H9 (cell line): ENCODE results near the gene SYT2. TPM values are rescaled to one million over a fixed set of nuclear protein-coding genes. Genes with fewer than 3 reads are reported as not detected.

Experiments
- DNase-seq: peaks from one replicate; pipeline ENCODE4 v3.0.0-alpha.2; 2017
- H2AFZ ChIP-seq: one replicate; pipeline ENCODE4 v1.6.1; 2013; ENCODE audit warnings: mild to moderate bottlenecking, low read length, control low read depth, moderate library complexity
- H2AK5ac ChIP-seq: 2 replicates; pipeline ENCODE4 v1.6.1; 2013; ENCODE audit warnings: low read length, control low read depth, mixed read lengths; ENCODE audit not compliant: insufficient read length
- H2BK120ac ChIP-seq: one replicate; pipeline ENCODE4 v1.6.1; 2013; ENCODE audit warnings: low read depth, mild to moderate bottlenecking, low read length, control low read depth, inconsistent platforms; ENCODE audit not compliant: poor library complexity, severe bottlenecking
- H2BK12ac ChIP-seq: 2 replicates; pipeline ENCODE4 v1.6.1; 2013; ENCODE audit warnings: low read length, control low read depth, mixed read lengths, low read depth; ENCODE audit not compliant: insufficient read length
- H2BK15ac ChIP-seq: 2 replicates; pipeline ENCODE4 v1.6.1; 2013; ENCODE audit warnings: low read depth, low read length, control low read depth
- H2BK20ac ChIP-seq: one replicate; pipeline ENCODE4 v1.6.1; 2013; ENCODE audit warnings: low read depth, mild to moderate bottlenecking, low read length, control low read depth, inconsistent platforms; ENCODE audit not compliant: poor library complexity, severe bottlenecking
- H2BK5ac ChIP-seq: 2 replicates; pipeline ENCODE4 v1.6.1; 2013; ENCODE audit warnings: low read length, control low read depth, mixed read lengths; ENCODE audit not compliant: insufficient read length
- H3K14ac ChIP-seq: 2 replicates; pipeline ENCODE4 v1.6.1; 2013; ENCODE audit warnings: low read length, control low read depth; ENCODE audit not compliant: insufficient read depth
- H3K18ac ChIP-seq: 2 replicates; pipeline ENCODE4 v1.6.1; 2013; ENCODE audit warnings: low read depth, mild to moderate bottlenecking, mixed read lengths, low read length, control low read depth; ENCODE audit not compliant: insufficient read length
- H3K23ac ChIP-seq: 2 replicates; pipeline ENCODE4 v1.6.1; 2013; ENCODE audit warnings: low read length, control low read depth, mixed read lengths, low read depth; ENCODE audit not compliant: insufficient read length
- H3K23me2 ChIP-seq: 2 replicates; pipeline ENCODE4 v1.6.1; 2013; ENCODE audit warnings: low read depth, mild to moderate bottlenecking, mixed read lengths, low read length, control low read depth; ENCODE audit not compliant: insufficient read length, poor library complexity, severe bottlenecking
- H3K27ac ChIP-seq: 2 replicates; pipeline ENCODE4 v1.5.1; 2013; ENCODE audit warnings: low read length, control low read depth, mixed read lengths, low read depth; ENCODE audit not compliant: insufficient read length
- H3K27me3 ChIP-seq: 2 replicates; pipeline ENCODE4 v1.6.1; 2013; ENCODE audit warnings: low read length, control low read depth, inconsistent platforms; ENCODE audit not compliant: insufficient read depth
- H3K4ac ChIP-seq: 2 replicates; pipeline ENCODE4 v1.6.1; 2013; ENCODE audit warnings: low read depth, mild to moderate bottlenecking, control low read depth, inconsistent platforms, low read length, moderate library complexity
- H3K4me1 ChIP-seq: 2 replicates; pipeline ENCODE4 v1.6.1; 2013; ENCODE audit warnings: low read length, control low read depth, inconsistent platforms; ENCODE audit not compliant: insufficient read depth
- H3K4me2 ChIP-seq: 2 replicates; pipeline ENCODE4 v1.6.1; 2013; ENCODE audit warnings: low read length, control low read depth, mixed read lengths; ENCODE audit not compliant: insufficient read length, insufficient read depth
- H3K56ac ChIP-seq: 2 replicates; pipeline ENCODE4 v1.6.1; 2013; ENCODE audit warnings: low read depth, mild to moderate bottlenecking, mixed read lengths, low read length, control low read depth; ENCODE audit not compliant: insufficient read length
- H3K79me1 ChIP-seq: 2 replicates; pipeline ENCODE4 v1.6.1; 2013; ENCODE audit warnings: low read depth, mild to moderate bottlenecking, moderate library complexity, low read length, control low read depth, inconsistent platforms; ENCODE audit not compliant: insufficient read depth, poor library complexity, severe bottlenecking
- H3K79me2 ChIP-seq: 2 replicates; pipeline ENCODE4 v1.6.1; 2013; ENCODE audit warnings: low read length, control low read depth, inconsistent platforms; ENCODE audit not compliant: insufficient read depth
- H3K9ac ChIP-seq: 2 replicates; pipeline ENCODE4 v1.6.1; 2013; ENCODE audit warnings: low read length, control low read depth, mixed read lengths; ENCODE audit not compliant: insufficient read length; ENCODE audit errors: extremely low read depth
- H3K9me3 ChIP-seq: one replicate; pipeline ENCODE4 v1.6.1; 2013; ENCODE audit warnings: low read depth, low read length, inconsistent platforms; ENCODE audit not compliant: control insufficient read depth
- H3T11ph ChIP-seq: one replicate; pipeline ENCODE4 v1.6.1; 2013; ENCODE audit warnings: mild to moderate bottlenecking, low read length, control low read depth, inconsistent platforms
- H4K20me1 ChIP-seq: one replicate; pipeline ENCODE4 v1.6.1; 2013; ENCODE audit not compliant: control insufficient read depth, insufficient read length, insufficient read depth
- H4K5ac ChIP-seq: 2 replicates; pipeline ENCODE4 v1.6.1; 2013; ENCODE audit warnings: low read depth, mild to moderate bottlenecking, mixed read lengths, low read length, control low read depth; ENCODE audit not compliant: insufficient read length
- H4K8ac ChIP-seq: replicated peaks from 2 replicates; pipeline ENCODE4 v1.6.1; 2013; ENCODE audit warnings: low read length, control low read depth, mixed read lengths, low read depth; ENCODE audit not compliant: insufficient read length
- H4K91ac ChIP-seq: 2 replicates; pipeline ENCODE4 v1.6.1; 2013; ENCODE audit warnings: low read depth, mild to moderate bottlenecking, moderate library complexity, mixed read lengths, low read length, control low read depth; ENCODE audit not compliant: insufficient read length
- H3K27ac Mint-ChIP-seq, 3 experiments: 2 replicates in 2 of 3; 3 replicates in 1 of 3; pipeline ENCODE4 v1.8.0; 2020 to 2021; ENCODE audit warnings: mixed read lengths in 3 of 3, mild to moderate bottlenecking in 1 of 3, moderate library complexity in 1 of 3
- H3K27me3 Mint-ChIP-seq: 2 replicates; pipeline ENCODE4 v1.8.0; 2021; ENCODE audit warnings: low read depth, mild to moderate bottlenecking, moderate library complexity, mixed read lengths
- H3K36me3 Mint-ChIP-seq, 3 experiments: 2 replicates in 2 of 3; 3 replicates in 1 of 3; pipeline ENCODE4 v1.8.0; 2020 to 2021; ENCODE audit warnings: low read depth in 3 of 3, mixed read lengths in 3 of 3; ENCODE audit not compliant: insufficient read depth in 1 of 3
- H3K4me1 Mint-ChIP-seq, 2 experiments: 2 replicates each; pipeline ENCODE4 v1.8.0; 2020; ENCODE audit warnings: mixed read lengths in 2 of 2
- H3K4me3 Mint-ChIP-seq, 2 experiments: 2 replicates in 1 of 2; 3 replicates in 1 of 2; pipeline ENCODE4 v1.8.0; 2020 to 2021; ENCODE audit warnings: mild to moderate bottlenecking in 2 of 2, mixed read lengths in 2 of 2, moderate library complexity in 1 of 2
- H3K9me3 Mint-ChIP-seq, 2 experiments: 2 replicates in 1 of 2; 3 replicates in 1 of 2; pipeline ENCODE4 v1.8.0; 2020; ENCODE audit warnings: mild to moderate bottlenecking in 2 of 2, mixed read lengths in 2 of 2, moderate library complexity in 1 of 2
- WGBS: extraction: QIAGEN DNeasy Blood & Tissue Kit; methylation state at CpG from one replicate; pipeline ENCODE4 v1.1.7; 2013; ENCODE audit warnings: missing lambda C conversion rate, low lambda C conversion rate, mixed read lengths; ENCODE audit not compliant: insufficient read length; ENCODE audit errors: extremely low coverage; 5-methylcytosine and 5-hydroxymethylcytosine counted together
- total RNA-seq: library from RNA; stranded (reverse); gene quantifications from 2 replicates; pipeline ENCODE4 v1.2.1, GENCODE V29; 2021
- TF ChIP-seq, protein P1 (sequence below): fragments of 200-600 bp; sonication (generic); conservative IDR thresholded peaks from 3 replicates; pipeline ENCODE4 v1.8.0; 2021; ENCODE audit warnings: antibody characterized with exemption, mild to moderate bottlenecking

The SYT2 gene
- total RNA-seq, 1 experiment from 2014 or later = 3.3 TPM

DNA sequence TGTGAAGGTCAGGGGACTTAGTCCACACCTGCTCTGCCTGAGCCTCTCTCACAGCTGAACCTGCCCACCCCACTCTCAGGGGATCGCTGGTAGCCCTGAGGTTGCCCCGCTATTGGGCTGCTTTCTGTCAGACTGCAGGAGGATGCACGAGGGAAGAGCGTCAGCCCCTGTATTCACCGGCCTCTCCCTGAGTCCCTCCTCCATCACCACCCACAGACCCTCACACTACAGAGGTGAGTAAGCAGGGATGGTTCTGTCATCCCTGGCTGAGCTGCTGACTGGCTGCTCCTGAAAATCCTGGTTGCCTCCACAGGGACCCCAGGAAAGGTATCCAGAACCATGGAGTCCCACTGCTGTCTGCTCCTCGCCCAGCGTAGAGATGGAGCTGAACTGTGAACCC, 118.7 kb downstream of the SYT2 start:
- Histone ChIP-seq H3K9me3 (no peaks in the 10 kb centered on the region), H4K20me1 (no peaks in the 10 kb centered on the region), H3K14ac (no peak overlapping the region; the same call in 1 of the 2 replicates), H2BK5ac (no peak overlapping the region), H4K91ac (no peak overlapping the region), H3K4ac (no peak overlapping the region), H3K9ac (no peak overlapping the region), H3K27ac (no peak overlapping the region), H3K4me1 (no peaks in the 10 kb centered on the region), H4K8ac (no peak overlapping the region), H3K79me1 (no peaks in the 10 kb centered on the region), H3T11ph (no peak overlapping the region), H3K23ac (no peak overlapping the region), H3K79me2 (no peaks in the 10 kb centered on the region), H3K23me2 (no peaks in the 10 kb centered on the region), H2BK120ac (no peak overlapping the region), H4K5ac (no peak overlapping the region), H2BK15ac (no peak overlapping the region), H3K27me3 (no peaks in the 10 kb centered on the region), H3K4me2 (no peak overlapping the region), H2AFZ (no peak overlapping the region), H2BK12ac (no peak overlapping the region), H3K18ac (no peak overlapping the region), H2BK20ac (no peak overlapping the region), H3K56ac (no peak overlapping the region), H2AK5ac (no peak overlapping the region)
- Mint-ChIP-seq H3K4me3 (no peak overlapping the region), H3K4me1 (peaks cover 2 to 13% of the 10 kb centered on the region in 2 experiments; a peak in 3 of 4 replicates), H3K27me3 (peaks cover 3% of the 10 kb centered on the region), H3K36me3 (no peaks in the 10 kb centered on the region; a peak in 3 of 7 replicates), H3K9me3 (no peaks in the 10 kb centered on the region), H3K27ac (0 out of 7 replicates have a peak overlapping the region, but pooled peaks of 1 of the 3 experiments have one; percentile 15)
- WGBS = no CpG with 5 or more reads among the region's 7 CpGs
- TF ChIP-seq, protein P1, sequence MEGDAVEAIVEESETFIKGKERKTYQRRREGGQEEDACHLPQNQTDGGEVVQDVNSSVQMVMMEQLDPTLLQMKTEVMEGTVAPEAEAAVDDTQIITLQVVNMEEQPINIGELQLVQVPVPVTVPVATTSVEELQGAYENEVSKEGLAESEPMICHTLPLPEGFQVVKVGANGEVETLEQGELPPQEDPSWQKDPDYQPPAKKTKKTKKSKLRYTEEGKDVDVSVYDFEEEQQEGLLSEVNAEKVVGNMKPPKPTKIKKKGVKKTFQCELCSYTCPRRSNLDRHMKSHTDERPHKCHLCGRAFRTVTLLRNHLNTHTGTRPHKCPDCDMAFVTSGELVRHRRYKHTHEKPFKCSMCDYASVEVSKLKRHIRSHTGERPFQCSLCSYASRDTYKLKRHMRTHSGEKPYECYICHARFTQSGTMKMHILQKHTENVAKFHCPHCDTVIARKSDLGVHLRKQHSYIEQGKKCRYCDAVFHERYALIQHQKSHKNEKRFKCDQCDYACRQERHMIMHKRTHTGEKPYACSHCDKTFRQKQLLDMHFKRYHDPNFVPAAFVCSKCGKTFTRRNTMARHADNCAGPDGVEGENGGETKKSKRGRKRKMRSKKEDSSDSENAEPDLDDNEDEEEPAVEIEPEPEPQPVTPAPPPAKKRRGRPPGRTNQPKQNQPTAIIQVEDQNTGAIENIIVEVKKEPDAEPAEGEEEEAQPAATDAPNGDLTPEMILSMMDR = no peak
- DNase-seq = no peak
